IMR-90 (cell line): ENCODE results near the gene HKDC1. TPM values are rescaled to one million over a fixed set of nuclear protein-coding genes. Genes with fewer than 3 reads are reported as not detected.

Source experiments
- ATAC-seq: fragments of 200-7000 bp; cut with Tn5 transposase; 2 replicates; pipeline ENCODE4 v1.9.1; 2020; ENCODE audit warnings: low read depth, mild to moderate bottlenecking, moderate library complexity
- BruUV-seq: library from RNA; stranded (reverse); fragments of 400-500 nt; replicated peaks from 2 replicates; lab custom pipeline; 2021; lab: Mats Ljungman, UMichigan
- CTCF ChIA-PET: fragments of 300-600 bp; formaldehyde crosslinking; extraction: SDS; loops from one replicate; lab custom pipeline; 2021; ENCODE audit warnings: antibody characterized with exemption; lab: Yijun Ruan, JAX
- POLR2A ChIA-PET: fragments of 300-600 bp; sonication (Branson Sonifier 250); formaldehyde crosslinking; loops from one replicate; lab custom pipeline; 2022; ENCODE audit warnings: antibody characterized with exemption; ENCODE audit not compliant: unreplicated experiment; lab: Charles Lee
- DNase-seq: peaks from one replicate; pipeline ENCODE4 v3.0.0; 2013
- H2AFZ ChIP-seq: replicated peaks from 2 replicates; pipeline ENCODE3; 2013; ENCODE audit warnings: low read length, mild to moderate bottlenecking; ENCODE audit not compliant: poor library complexity
- H2AK5ac ChIP-seq: 2 replicates; pipeline ENCODE4 v1.6.1; 2013; ENCODE audit warnings: low read depth, low read length, inconsistent platforms
- H2AK9ac ChIP-seq: replicated peaks from 2 replicates; pipeline ENCODE3; 2013; ENCODE audit warnings: mild to moderate bottlenecking, low read depth, low read length, moderate library complexity; ENCODE audit not compliant: poor library complexity
- H2BK120ac ChIP-seq: 2 replicates; pipeline ENCODE4 v1.6.1; 2013; ENCODE audit warnings: low read depth, low read length, inconsistent platforms
- H2BK15ac ChIP-seq: 3 replicates; pipeline ENCODE4 v1.6.1; 2013; ENCODE audit warnings: low read depth, low read length, inconsistent platforms
- H2BK20ac ChIP-seq: 2 replicates; pipeline ENCODE4 v1.6.1; 2013; ENCODE audit warnings: low read depth, mild to moderate bottlenecking, inconsistent platforms, low read length, moderate library complexity
- H2BK5ac ChIP-seq: 2 replicates; pipeline ENCODE4 v1.6.1; 2013; ENCODE audit warnings: mild to moderate bottlenecking, low read depth, low read length, inconsistent platforms; ENCODE audit not compliant: poor library complexity, severe bottlenecking
- H3K14ac ChIP-seq: replicated peaks from 2 replicates; pipeline ENCODE4 v1.6.1; 2013; ENCODE audit warnings: low read depth, low read length, inconsistent platforms
- H3K18ac ChIP-seq: 2 replicates; pipeline ENCODE4 v1.6.1; 2013; ENCODE audit warnings: low read depth, low read length, control low read depth
- H3K23ac ChIP-seq: 2 replicates; pipeline ENCODE4 v1.6.1; 2013; ENCODE audit warnings: low read depth, low read length, inconsistent platforms
- H3K27ac ChIP-seq: 2 replicates; pipeline ENCODE4 v1.5.1; 2013; ENCODE audit warnings: mild to moderate bottlenecking, control low read depth, low read length; ENCODE audit not compliant: insufficient read depth
- H3K27me3 ChIP-seq: 2 replicates; pipeline ENCODE4 v1.6.1; 2013; ENCODE audit warnings: low read length; ENCODE audit not compliant: control insufficient read depth, insufficient read depth
- H3K36me3 ChIP-seq: 2 replicates; pipeline ENCODE4 v1.6.1; 2013; ENCODE audit warnings: low read length, mixed read lengths; ENCODE audit not compliant: control insufficient read depth, insufficient read depth
- H3K4ac ChIP-seq: 2 replicates; pipeline ENCODE4 v1.6.1; 2013; ENCODE audit warnings: low read depth, low read length, inconsistent platforms
- H3K4me1 ChIP-seq: 2 replicates; pipeline ENCODE4 v1.6.1; 2013; ENCODE audit warnings: low read length, mixed read lengths; ENCODE audit not compliant: control insufficient read depth, insufficient read depth
- H3K4me2 ChIP-seq: 2 replicates; pipeline ENCODE4 v1.6.1; 2013; ENCODE audit warnings: low read depth, mild to moderate bottlenecking, control low read depth, low read length, moderate library complexity
- H3K4me3 ChIP-seq: 2 replicates; pipeline ENCODE4 v1.5.1; 2013; ENCODE audit warnings: low read depth, mild to moderate bottlenecking, control low read depth, low read length, moderate library complexity; ENCODE audit not compliant: insufficient read depth
- H3K56ac ChIP-seq: 2 replicates; pipeline ENCODE4 v1.6.1; 2013; ENCODE audit warnings: low read length, inconsistent platforms; ENCODE audit not compliant: insufficient read depth; ENCODE audit errors: extremely low read depth
- H3K79me1 ChIP-seq, 2 experiments: 2 replicates each; pipeline ENCODE4 v1.6.1; 2013; ENCODE audit warnings: low read length in 2 of 2, inconsistent platforms in 1 of 2, low read depth in 1 of 2
- H3K9ac ChIP-seq: 2 replicates; pipeline ENCODE4 v1.6.1; 2013; ENCODE audit warnings: low read depth, low read length, control low read depth
- H3K9me1 ChIP-seq: 2 replicates; pipeline ENCODE4 v1.6.1; 2013; ENCODE audit warnings: low read length, inconsistent platforms; ENCODE audit not compliant: insufficient read depth
- H3K9me3 ChIP-seq: 2 replicates; pipeline ENCODE4 v1.6.1; 2013; ENCODE audit warnings: low read length; ENCODE audit not compliant: control insufficient read depth, insufficient read depth
- H4K20me1 ChIP-seq: 2 replicates; pipeline ENCODE4 v1.6.1; 2013; ENCODE audit warnings: low read length, inconsistent platforms; ENCODE audit not compliant: insufficient read depth
- H4K5ac ChIP-seq: 2 replicates; pipeline ENCODE4 v1.6.1; 2013; ENCODE audit warnings: mild to moderate bottlenecking, low read depth, low read length, control low read depth
- H4K8ac ChIP-seq, 2 experiments: 2 replicates each; pipeline ENCODE4 v1.6.1; 2013; ENCODE audit warnings: low read depth in 2 of 2, low read length in 2 of 2, control low read depth in 1 of 2, inconsistent platforms in 1 of 2
- H4K91ac ChIP-seq: 2 replicates; pipeline ENCODE4 v1.6.1; 2013; ENCODE audit warnings: low read depth, low read length, inconsistent platforms; ENCODE audit not compliant: insufficient read depth
- CHD1 ChIP-seq: IDR thresholded peaks from 2 replicates; pipeline ENCODE4 v1.6.1; 2012; ENCODE audit warnings: low read depth, low read length, improper control_type of control experiment
- FOS ChIP-seq: fragments of 150-350 bp; IDR thresholded peaks from 2 replicates; pipeline ENCODE4 v1.6.1; 2016; ENCODE audit warnings: low read depth, low read length
- MXI1 ChIP-seq: IDR thresholded peaks from 2 replicates; pipeline ENCODE4 v1.6.1; 2012; ENCODE audit warnings: low read depth, mild to moderate bottlenecking, low read length, moderate library complexity, borderline replicate concordance
- NFE2L2 ChIP-seq: fragments of 150-350 bp; IDR thresholded peaks from 2 replicates; pipeline ENCODE4 v1.6.1; 2016; ENCODE audit warnings: low read depth, mild to moderate bottlenecking, low read length
- RFX5 ChIP-seq: IDR thresholded peaks from 2 replicates; pipeline ENCODE4 v1.8.0; 2012; ENCODE audit warnings: low read depth, mild to moderate bottlenecking, low read length, moderate library complexity
- WGBS, 2 experiments: methylation state at CpG; one replicate each; pipeline versions ENCODE4 v1.1.5 to v1.1.7; 2013; ENCODE audit warnings: missing lambda C conversion rate in 2 of 2; ENCODE audit not compliant: insufficient read length in 1 of 2; ENCODE audit errors: extremely low coverage in 2 of 2; 5-methylcytosine and 5-hydroxymethylcytosine counted together
- dilution Hi-C: fragments of 300-500 bp; cut with HindIII; formaldehyde crosslinking; loops from one replicate; pipeline ENCODE4 v1.14.3; 2018; ENCODE audit warnings: low sequenced_read_pairs; ENCODE audit not compliant: unreplicated experiment
- in situ Hi-C: fragments of 300-500 bp; cut with MboI; formaldehyde crosslinking; loops from 3 replicates; pipeline ENCODE4 v1.14.3; 2019; ENCODE audit warnings: low sequenced_read_pairs, inconsistent platforms, mixed read lengths
- intact Hi-C: fragments of 100-400 bp; cut with micrococcal nuclease; formaldehyde crosslinking; loops from 2 replicates; pipeline ENCODE4 v1.10.0; 2022
- polyA plus RNA-seq, 3 experiments: library from polyadenylated mRNA; depleted of rRNA; stranded (reverse); fragments of >200 nt; gene quantifications; 2 replicates each; pipeline ENCODE4 v1.2.3, GENCODE V29; 2012; ENCODE audit warnings: low replicate concordance in 1 of 3
- total RNA-seq: library from RNA; depleted of rRNA; stranded (reverse); fragments of >200 nt; gene quantifications from 2 replicates; pipeline ENCODE4 v1.2.3, GENCODE V29; 2012
- TF ChIP-seq, protein P1 (sequence below): conservative IDR thresholded peaks from 2 replicates; pipeline ENCODE4 v1.5.1; 2012; ENCODE audit warnings: mild to moderate bottlenecking, low read depth, low read length, improper control_type of control experiment
- TF ChIP-seq, protein P2 (sequence below): fragments of 150-350 bp; IDR thresholded peaks from 2 replicates; pipeline ENCODE4 v1.6.1; 2016; ENCODE audit warnings: low read depth, mild to moderate bottlenecking, low read length, moderate library complexity, borderline replicate concordance

HKDC1 gene
- total and polyA plus RNA-seq, 2 of the 4 experiments (the other 2 are of a cell fraction) = under 0.01 to 0.03 TPM

DNA sequence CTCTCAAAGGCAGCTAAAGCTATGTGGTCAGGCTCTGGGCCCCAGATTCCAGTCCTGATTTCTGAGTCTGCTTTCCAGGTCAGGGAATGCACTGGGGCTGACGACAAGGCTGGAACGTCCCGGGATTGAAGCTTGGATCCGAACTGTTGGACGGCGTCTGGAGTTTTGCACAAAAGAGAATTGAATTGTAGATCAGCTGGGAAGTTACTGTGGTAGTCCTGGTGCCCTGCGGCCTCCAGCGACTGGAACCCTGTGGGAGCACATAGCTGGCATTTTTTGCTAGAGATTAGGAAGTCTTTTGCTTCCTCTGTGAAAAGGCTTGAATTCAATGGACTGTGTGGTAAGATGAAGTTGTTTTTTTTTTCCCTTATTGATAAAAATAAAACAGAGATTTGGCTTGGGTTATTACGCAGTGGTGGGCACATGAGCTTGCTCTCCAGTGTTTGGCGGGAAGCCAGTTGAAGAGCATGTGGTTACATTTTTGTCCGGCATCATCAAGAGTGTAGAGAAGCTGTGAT lies 58.4 kb downstream of the HKDC1 start, which contains the start of gene HK1:
Gene HK1 (plus strand): TSS at position 51 of the 518 bp plus-strand sequence.
- H3K79me1 ChIP-seq = no peaks in the 10 kb centered on the region
- no peaks in the 10 kb centered on the region for H3K4me1 ChIP-seq
- no peak within 1 kb of the TSS for H3K27ac ChIP-seq
- no peak within 1 kb of the TSS for H3K4me2 ChIP-seq
- no peak within 1 kb of the TSS for H3K4ac ChIP-seq
- no peak within 1 kb of the TSS for H4K5ac ChIP-seq
- WGBS, 2 experiments = 41% methylated on average over 10 of the region's 11 CpGs; no CpG with 5 or more reads in 1 of the 2 experiments
- no TSS peak for BruUV-seq
- no peak within 1 kb of the TSS for H2AK5ac ChIP-seq
- no peak within 1 kb of the TSS for H4K8ac ChIP-seq
- no peaks in the 10 kb centered on the region for H4K20me1 ChIP-seq
- CTCF ChIA-PET = no interaction called here
- H2BK5ac ChIP-seq = no peak within 1 kb of the TSS
- ATAC-seq = no peak; the same call in none of the 2 replicates
- H3K36me3 ChIP-seq = no peaks in the 10 kb centered on the region
- H3K4me3 ChIP-seq = no peak within 1 kb of the TSS
- H3K18ac ChIP-seq = no peak within 1 kb of the TSS
- peaks cover 26% of the 10 kb centered on the region for H3K27me3 ChIP-seq
- no peak within 1 kb of the TSS for H3K14ac ChIP-seq
- no peak within 1 kb of the TSS for H2BK120ac ChIP-seq
- dilution Hi-C loops (no loop called here), in situ Hi-C loops (no loop called here), intact Hi-C loops (no loop called here)
- no peak within 1 kb of the TSS for H3K9ac ChIP-seq
- peaks cover 7% of the 10 kb centered on the region for H3K9me3 ChIP-seq
- TF ChIP-seq MXI1 = no peak
- no peak for TF ChIP-seq RFX5
- TF ChIP-seq, protein P1, sequence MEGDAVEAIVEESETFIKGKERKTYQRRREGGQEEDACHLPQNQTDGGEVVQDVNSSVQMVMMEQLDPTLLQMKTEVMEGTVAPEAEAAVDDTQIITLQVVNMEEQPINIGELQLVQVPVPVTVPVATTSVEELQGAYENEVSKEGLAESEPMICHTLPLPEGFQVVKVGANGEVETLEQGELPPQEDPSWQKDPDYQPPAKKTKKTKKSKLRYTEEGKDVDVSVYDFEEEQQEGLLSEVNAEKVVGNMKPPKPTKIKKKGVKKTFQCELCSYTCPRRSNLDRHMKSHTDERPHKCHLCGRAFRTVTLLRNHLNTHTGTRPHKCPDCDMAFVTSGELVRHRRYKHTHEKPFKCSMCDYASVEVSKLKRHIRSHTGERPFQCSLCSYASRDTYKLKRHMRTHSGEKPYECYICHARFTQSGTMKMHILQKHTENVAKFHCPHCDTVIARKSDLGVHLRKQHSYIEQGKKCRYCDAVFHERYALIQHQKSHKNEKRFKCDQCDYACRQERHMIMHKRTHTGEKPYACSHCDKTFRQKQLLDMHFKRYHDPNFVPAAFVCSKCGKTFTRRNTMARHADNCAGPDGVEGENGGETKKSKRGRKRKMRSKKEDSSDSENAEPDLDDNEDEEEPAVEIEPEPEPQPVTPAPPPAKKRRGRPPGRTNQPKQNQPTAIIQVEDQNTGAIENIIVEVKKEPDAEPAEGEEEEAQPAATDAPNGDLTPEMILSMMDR = no peak
- TF ChIP-seq, protein P2, sequence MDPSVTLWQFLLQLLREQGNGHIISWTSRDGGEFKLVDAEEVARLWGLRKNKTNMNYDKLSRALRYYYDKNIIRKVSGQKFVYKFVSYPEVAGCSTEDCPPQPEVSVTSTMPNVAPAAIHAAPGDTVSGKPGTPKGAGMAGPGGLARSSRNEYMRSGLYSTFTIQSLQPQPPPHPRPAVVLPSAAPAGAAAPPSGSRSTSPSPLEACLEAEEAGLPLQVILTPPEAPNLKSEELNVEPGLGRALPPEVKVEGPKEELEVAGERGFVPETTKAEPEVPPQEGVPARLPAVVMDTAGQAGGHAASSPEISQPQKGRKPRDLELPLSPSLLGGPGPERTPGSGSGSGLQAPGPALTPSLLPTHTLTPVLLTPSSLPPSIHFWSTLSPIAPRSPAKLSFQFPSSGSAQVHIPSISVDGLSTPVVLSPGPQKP = no peak
- no peak for TF ChIP-seq NFE2L2
- no peak for TF ChIP-seq FOS
- no peak for TF ChIP-seq CHD1
- H2BK20ac ChIP-seq = no peak within 1 kb of the TSS
- DNase-seq = no peak
- POLR2A ChIA-PET = no interaction called here
- no peak within 1 kb of the TSS for H3K23ac ChIP-seq
- H3K9me1 ChIP-seq = no peaks in the 10 kb centered on the region
- no peak within 1 kb of the TSS for H2AK9ac ChIP-seq
- H3K56ac ChIP-seq = no peak within 1 kb of the TSS
- H2AFZ ChIP-seq = no peak within 1 kb of the TSS
- no peak within 1 kb of the TSS for H4K91ac ChIP-seq
- no peak within 1 kb of the TSS for H2BK15ac ChIP-seq
